HG02973 (cell line): ENCODE results near the gene SLC66A3.

ENCODE experiments used
- ATAC-seq: cut with Tn5 transposase; IDR thresholded peaks from one replicate; pipeline ENCODE4 v1.9.1; 2021; ENCODE audit warnings: moderate library complexity; ENCODE audit not compliant: unreplicated experiment

SLC66A3 gene

GRCh38 chr2:11212645-11213044 lies 57.4 kb downstream of the SLC66A3 start:
- no peak for ATAC-seq

DNA sequence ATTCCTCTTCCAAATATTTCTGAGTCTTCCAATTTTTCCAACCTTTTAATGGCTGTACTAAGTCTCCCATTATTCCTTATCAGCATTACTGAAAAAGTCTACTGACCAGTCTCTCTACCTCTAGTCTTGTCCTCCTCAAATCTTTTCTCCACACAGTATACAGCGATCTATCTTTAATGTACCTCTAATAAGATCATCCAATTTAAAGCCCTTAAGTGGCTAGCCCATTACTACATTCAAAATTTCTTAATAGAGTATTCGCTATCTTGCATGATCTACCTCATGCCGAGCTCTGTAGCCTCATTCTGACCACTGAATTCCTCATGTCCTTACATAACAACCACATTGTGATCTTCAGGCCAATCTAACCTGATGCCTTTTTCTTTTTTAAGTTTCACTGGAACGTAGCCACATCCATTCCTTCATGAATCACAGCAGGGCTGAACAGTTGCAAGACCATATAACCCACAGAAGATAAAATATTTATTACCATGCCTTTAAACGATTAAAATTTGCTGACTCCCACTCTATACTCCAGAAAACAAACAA lies 57.9 kb downstream of the SLC66A3 start:
- ATAC-seq = no peak

DNA sequence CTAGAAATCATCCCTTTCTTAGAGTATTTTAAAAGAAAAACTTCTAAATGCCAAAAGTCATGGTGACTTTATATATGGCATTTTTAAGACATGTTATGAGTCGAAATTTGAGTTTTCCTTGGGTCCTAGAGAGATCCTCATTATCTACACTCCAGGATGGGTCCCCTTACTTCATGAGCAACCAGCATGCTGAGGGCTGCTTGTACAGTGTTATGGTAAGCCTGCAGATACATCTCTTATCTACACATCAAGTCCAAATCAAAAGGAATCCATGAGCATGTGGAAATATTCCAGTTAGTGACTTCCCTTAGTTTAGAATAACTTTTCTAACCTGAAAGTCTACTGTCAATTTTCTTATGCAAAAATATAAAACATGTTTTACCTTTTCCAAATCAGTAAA lies 58.7 kb downstream of the SLC66A3 start:
- ATAC-seq = no peak

- no peak for ATAC-seq
Observed at GRCh38 chr2:11214770-11215169, 59.5 kb downstream of the SLC66A3 start.

DNA sequence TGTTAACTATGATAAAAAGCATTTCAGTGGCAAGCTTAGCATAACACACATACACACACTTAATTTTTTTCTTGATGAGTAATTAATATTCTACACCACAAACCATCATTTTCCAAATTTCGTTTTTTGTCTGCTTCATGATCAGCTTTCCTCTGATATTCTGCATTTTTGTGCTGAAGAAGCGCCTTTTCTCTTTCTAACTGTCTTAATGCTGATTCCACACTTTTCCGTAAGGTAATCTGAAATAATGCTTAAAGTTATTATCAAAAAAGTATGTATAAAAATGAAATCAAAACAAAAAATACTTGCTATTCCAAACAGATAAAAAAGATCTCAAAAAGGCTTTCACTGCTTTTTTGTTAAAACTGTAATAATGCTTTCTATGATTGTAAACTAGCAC lies 60.1 kb downstream of the SLC66A3 start:
- no peak for ATAC-seq

DNA sequence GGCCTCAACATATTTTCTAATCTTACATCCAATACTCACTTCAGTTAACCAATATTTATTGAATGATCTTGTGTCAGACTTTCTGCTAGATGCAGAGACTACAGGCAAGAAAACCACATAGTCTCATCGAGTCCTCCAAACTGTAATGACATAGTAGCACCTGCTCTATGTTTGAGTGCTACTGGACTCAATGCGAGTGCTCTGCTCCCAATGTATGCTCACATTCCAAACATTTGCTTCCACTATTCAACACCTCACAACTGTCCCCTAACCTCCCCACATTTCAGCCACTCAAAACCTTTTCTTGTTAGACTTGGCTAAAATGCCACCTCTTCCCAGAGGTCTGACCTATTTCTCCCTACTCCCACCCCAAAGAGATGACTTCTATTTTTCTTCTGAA lies 65.2 kb downstream of the SLC66A3 start:
- ATAC-seq = no peak

DNA sequence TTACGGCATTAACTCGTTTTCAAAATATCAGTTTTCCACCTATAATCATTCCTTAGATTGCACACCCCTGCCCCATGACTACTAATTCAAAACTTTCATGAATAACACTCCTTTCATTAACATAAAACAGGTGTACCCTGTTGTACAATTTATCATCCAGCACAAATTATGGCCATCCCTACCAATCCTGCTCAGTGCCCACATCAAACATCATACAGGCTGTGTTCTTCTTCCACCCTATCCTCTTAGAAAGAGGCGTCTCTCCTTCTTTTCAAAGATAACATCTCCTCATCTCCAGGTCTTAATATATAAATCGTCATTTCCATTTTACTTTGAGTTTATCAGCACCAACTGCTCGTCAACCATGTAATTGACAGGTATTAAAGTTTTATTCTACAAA lies 67.6 kb downstream of the SLC66A3 start:
- no peak for ATAC-seq

GRCh38 chr2:11224887-11225286 lies 69.6 kb downstream of the SLC66A3 start:
- ATAC-seq = no peak

DNA sequence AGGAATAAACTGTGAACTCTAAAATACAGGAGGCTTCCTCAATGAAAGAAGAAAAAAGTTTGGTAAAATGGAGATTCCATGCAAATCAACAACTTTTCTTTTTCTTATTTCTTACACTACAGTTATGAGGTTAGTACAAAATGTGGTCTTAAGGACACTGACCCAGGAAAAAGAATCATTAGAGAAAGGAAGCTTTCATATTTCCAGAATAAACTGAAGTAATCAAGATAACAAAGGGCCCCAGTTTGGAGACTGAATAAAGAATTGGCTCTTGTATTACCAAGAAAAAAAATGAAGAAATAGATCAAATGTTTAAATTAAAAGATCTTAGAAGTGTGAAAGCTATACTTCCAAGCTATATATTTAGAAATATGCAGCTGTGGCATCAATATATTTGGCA lies 72.3 kb downstream of the SLC66A3 start:
- no peak for ATAC-seq
